Femur (tissue), 1 donor: ENCODE measurements around the gene BHLHE40.

Experiments used
- DNase-seq: peaks from one replicate; pipeline ENCODE4 v3.0.0-alpha.2; 2017

Gene BHLHE40

DNA sequence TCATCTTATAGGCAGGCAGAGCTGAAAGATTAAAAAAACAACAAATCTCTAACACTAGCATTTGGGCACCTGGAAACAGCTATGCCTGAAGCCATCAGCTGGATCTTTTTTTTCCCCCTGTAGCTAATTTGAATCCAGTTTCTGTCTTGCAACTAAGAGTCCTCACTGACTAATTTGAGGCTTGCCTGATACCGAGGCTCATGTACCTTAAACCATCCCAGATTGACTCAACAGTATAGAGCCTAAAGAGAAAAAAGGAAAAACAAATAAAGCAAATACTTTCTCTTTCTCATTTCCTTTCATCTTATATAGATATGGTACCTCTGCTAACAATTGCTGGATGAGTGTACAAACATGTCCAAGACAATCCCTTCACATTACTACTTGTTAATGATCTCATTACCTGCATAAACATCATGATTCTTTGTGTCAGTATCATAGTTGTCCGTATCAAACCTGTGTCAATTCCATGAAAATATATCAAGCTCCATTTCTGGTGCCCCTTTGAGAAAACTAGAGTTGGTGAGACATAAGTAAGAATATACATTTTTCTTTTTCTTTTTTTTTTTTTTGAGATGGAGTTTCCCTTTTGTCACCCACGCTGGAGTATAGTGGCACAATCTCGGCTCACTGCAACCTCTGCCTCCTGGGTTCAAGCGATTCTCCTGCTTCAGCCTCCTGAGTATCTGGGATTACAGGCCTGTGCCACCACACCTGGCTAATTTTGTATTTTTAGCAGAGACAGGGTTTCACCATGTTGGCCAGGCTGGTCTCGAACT, 43.1 kb downstream of the BHLHE40 start:
- no peak for DNase-seq

DNA sequence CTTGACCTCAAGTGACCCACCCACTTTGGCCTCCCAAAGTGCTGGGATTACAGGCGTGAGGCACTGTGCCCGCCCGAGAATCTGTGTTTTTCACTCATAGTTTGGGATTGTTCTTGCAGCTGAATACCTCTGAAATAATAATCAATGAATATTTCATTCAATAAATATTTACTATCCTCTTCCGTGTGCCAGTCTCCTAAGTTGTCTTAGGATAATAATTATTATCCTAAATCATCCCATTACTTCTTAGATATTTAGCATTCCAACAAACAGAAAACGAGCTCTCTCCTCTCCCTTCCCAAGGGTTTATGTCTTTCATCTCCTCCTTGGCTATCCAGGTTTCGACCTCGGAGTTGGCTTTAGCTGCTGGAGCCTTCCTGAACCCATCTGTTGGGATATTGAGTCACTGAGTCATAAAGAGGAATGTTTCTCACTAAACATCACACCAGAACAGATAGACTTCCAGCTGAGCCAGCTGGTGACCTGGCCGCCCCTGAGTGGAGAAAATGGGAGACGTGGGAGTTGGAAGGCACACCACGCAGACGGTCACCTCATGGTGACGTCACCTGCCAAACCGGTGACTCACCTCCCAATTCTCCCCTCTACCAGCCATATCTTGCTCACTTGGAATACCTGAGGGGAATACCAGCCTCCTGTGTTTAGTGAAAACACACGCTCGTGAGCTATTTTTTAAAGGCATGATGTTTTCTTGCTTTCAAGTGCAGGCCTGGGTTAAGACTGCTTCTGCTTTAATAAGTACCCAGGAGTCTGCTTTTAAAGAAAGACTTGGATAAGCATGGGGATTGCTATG, 43.9 kb downstream of the BHLHE40 start:
- DNase-seq, result no peak

DNA sequence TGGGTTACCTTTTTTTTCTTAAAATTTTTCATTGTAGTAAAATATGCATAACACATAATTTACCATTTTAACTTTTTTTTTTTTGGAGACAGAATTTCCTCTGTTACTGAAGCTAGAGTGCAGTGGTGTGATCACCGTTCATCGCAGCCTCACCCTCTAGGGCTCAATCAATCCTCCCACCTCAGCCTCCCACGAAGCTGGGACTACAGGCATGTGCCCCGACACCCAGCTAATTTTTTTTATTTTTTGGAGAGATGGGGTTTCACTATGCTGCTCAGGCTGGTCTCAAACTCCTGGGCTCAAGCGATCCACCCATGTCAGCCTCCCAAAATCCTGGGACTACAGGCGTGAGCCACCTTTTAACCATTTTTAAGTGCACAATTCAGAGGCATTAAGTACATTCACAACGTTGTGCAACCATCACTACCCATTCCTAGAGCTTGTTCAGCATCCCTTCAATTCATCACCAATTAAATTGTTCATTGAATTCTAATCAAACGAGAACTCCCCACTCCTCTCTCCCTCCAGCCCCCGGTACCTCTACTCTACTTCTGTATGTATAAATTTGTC, 44.6 kb downstream of the BHLHE40 start:
- no peak for DNase-seq

DNA sequence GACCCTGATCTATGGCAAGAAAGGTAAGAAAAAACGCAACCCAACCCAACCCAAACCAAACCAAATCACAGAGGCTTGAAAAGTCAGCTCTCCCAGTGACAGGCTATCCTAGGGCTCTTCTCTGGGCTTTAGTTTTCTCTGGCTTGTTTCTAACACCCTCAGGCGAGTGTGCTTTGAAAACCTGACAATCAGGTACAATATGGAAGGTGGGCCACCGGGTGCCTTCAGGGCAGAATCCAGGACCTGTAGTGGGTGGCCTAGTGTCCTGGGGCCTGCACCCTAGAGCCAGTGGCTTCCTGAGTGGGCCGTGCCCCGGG, 46.8 kb downstream of the BHLHE40 start:
- DNase-seq, result no peak

DNA sequence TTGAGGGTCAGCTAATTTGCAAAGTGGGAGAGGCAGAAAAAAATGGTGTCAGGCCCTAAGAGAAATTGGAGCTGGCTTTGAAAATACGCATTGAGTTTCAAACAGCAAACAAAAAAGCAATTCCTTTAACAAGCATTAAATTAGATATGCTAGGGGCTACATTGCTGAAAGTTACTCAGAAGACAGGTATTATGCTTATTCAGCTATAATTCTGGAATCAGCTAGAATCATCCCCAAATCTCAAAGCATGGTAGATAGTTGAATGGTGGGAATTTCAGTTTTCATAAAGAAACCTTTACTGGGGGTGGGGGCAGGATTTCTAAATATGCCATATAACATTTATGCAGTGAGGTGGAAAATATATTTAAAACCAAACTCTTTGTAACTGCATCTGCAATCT, 50.5 kb downstream of the BHLHE40 start:
- no peak for DNase-seq

DNA sequence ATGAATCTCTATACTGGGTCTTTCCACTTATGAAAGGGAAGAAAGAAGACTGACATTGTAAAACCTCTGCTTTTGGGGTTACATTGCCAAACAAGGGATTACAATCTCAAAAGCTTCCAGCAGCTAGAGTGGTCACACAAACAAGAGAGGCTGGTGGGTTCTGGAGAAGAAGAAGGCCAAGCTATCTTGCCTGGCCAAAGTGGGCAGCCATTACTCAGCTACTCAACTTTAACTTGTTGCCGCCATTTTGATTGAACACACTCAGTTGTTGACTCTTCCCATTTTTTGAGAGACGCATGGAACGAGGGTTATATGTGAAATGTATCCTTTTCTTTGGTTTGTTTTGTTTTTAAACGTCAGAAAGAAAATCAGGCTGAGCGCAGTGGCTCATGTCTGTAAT, 50.9 kb downstream of the BHLHE40 start:
- DNase-seq, result no peak

DNA sequence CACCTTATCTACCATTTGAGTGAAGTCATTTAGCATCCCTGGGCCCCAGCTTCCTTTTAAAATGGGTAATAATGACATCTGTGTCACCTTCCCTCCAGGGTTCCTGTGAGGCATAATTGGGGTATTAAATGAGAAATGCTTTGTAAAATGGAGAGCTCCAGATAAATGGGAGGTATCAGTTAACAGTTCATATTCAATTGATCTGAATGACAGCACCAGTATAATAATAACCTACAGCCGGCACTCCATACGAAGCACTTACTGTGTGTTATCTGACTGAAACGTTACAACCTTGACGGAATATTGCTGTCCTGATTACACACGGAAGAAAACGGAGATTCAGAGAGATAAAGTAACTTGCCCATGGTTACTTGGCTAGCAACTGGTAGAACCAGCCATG, 53.6 kb downstream of the BHLHE40 start:
- no peak for DNase-seq
